Osteoblast (primary cell): Measurements from ENCODE around the gene FLACC1. TPM values are rescaled to one million over a fixed set of nuclear protein-coding genes. Genes with fewer than 3 reads are reported as not detected.

ENCODE experiments used
- DNase-seq: peaks from one replicate; pipeline ENCODE4 v3.0.0; 2011; ENCODE audit warnings: low spot score, mixed read lengths; ENCODE audit not compliant: insufficient read length; ENCODE audit errors: missing footprints
- H2AFZ ChIP-seq: 2 replicates; pipeline ENCODE4 v1.6.0; 2011; ENCODE audit warnings: mild to moderate bottlenecking, low read length
- H3K27ac ChIP-seq: 2 replicates; pipeline ENCODE4 v1.5.1; 2011; ENCODE audit warnings: mild to moderate bottlenecking, low read depth, low read length, moderate library complexity
- H3K27me3 ChIP-seq: 2 replicates; pipeline ENCODE4 v1.6.0; 2012; ENCODE audit warnings: mild to moderate bottlenecking, control low read depth, inconsistent platforms, low read length, moderate library complexity; ENCODE audit not compliant: insufficient read depth
- H3K36me3 ChIP-seq: 2 replicates; pipeline ENCODE4 v1.5.1; 2011; ENCODE audit warnings: mild to moderate bottlenecking, low read length, control low read depth, moderate library complexity; ENCODE audit not compliant: insufficient read depth
- H3K4me1 ChIP-seq: 2 replicates; pipeline ENCODE4 v1.5.1; 2011; ENCODE audit warnings: mild to moderate bottlenecking, low read length, control low read depth, moderate library complexity; ENCODE audit not compliant: insufficient read depth
- H3K4me2 ChIP-seq: 2 replicates; pipeline ENCODE4 v1.6.0; 2011; ENCODE audit warnings: mild to moderate bottlenecking, low read length; ENCODE audit not compliant: insufficient read depth
- H3K4me3 ChIP-seq: fragments of 200-600 bp; sonication (generic); 3 replicates; pipeline ENCODE4 v1.5.1; 2012; ENCODE audit warnings: mild to moderate bottlenecking, low read length, inconsistent platforms; ENCODE audit not compliant: insufficient read depth
- H3K79me2 ChIP-seq: 2 replicates; pipeline ENCODE4 v1.6.0; 2012; ENCODE audit warnings: mild to moderate bottlenecking, low read length, control low read depth, inconsistent platforms; ENCODE audit not compliant: insufficient read depth
- H3K9me3 ChIP-seq: 2 replicates; pipeline ENCODE4 v1.5.1; 2011; ENCODE audit warnings: low read depth, low read length, control low read depth
- H4K20me1 ChIP-seq: 2 replicates; pipeline ENCODE4 v1.6.0; 2012; ENCODE audit warnings: mild to moderate bottlenecking, low read length, control low read depth; ENCODE audit not compliant: insufficient read depth
- CTCF ChIP-seq: IDR thresholded peaks from 2 replicates; pipeline ENCODE4 v1.5.1; 2011; ENCODE audit warnings: mild to moderate bottlenecking, low read depth, low read length, moderate library complexity; ENCODE audit errors: extremely low read depth
- total RNA-seq: library from RNA; depleted of rRNA; stranded (reverse); fragments of >200 nt; gene quantifications from 2 replicates; pipeline ENCODE4 v1.2.3, GENCODE V29; 2012

FLACC1 gene
- total RNA-seq, 1 donor = 0.72 TPM

DNA sequence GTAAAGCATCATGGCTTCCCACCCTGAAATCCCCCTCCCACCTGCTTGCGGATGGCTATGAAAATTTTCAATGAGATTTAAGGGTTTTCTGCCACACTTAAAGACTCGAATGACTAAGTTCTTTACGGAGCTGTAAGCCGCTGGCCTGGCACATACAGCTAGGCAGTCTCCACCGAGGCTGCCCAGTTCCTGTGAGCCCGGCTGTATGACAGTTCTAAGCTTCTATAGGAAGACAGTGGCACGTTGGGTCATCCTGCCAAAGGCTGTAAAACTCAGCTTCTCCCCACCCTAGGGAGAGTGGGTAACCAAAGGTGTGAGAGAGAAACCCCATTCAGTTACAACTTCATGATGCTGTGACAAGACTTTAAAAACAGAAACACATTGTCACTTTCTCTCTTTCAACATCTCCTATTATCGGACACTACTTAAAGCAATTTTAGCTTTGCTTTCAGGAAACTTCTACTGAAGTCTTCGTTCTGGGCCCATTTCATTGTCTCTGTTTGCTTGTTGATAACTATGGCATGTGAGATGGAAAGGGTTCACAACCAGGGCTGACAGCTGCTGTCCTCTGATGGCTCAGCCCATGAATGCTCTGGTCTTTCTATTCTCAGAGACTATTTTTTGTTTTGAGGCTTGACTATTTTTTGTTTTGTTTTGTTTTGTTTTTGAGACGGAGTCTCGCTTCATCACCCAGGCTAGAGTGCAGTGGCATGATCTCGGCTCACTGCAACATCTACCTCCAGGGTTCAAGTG is 89.7 kb downstream of the FLACC1 start:
- Histone ChIP-seq H3K27me3 (no peaks in the 10 kb centered on the region), H2AFZ (no peak overlapping the region), H4K20me1 (no peaks in the 10 kb centered on the region), H3K9me3 (no peaks in the 10 kb centered on the region), H3K79me2 (peaks cover 33% of the 10 kb centered on the region), H3K4me1 (peaks cover 16% of the 10 kb centered on the region), H3K4me3 (no peak overlapping the region), H3K4me2 (no peak overlapping the region), H3K27ac (no peak overlapping the region), H3K36me3 (peaks cover 3% of the 10 kb centered on the region)
- DNase-seq = no peak
- TF ChIP-seq CTCF = no peak

DNA sequence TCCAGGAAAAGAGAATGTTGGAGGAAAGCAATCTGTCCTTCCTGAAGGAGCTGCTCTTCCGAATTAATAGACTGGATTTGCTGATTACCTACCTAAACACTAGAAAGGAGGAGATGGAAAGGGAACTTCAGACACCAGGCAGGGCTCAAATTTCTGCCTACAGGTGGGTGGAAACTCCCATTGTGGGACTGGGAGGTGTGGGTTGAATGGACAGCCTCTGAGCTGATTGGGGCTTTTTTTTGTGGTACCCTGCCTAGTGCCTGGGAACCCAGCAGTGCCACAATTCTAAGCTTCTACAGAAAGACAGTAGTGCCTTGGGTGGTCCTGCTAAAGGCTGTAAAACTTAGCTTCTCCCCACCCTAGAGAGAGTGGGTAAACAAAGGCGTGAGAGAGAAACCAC is 90.5 kb downstream of the FLACC1 start:
- DNase-seq = no peak
- no peaks in the 10 kb centered on the region for H4K20me1 ChIP-seq
- no peaks in the 10 kb centered on the region for H3K9me3 ChIP-seq

DNA sequence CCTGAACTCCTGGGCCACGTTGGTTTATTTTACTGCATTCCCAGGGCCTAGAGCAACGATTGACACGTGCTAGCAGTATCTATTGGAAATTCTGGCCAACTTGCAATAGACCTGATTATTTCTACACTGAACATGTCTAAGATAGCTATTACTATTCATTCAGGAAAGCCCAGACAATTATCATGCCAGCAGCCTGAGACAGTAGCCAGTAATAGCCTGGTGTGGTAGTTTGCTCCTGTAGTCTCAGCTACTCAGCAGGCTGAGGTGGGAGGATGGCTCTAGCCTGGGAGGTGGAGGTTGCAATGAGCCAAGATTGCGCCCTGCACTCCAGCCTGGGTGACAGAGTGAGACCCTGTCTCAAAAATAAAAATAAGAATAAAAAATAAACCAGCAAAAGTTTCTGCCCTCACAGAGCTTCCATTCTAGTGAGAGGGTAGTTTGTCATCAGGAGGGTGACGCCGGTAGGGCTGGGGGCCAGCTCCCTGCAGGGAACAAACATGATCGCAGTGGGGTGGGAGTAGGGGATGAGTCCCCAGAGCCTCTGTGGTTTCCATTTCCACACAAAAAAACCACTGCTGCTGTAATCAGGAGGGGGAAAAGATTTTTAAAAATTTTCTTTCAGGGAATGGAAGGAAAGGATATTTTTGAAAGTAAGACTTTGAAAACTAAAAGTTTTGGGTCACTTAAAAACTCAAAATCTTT is 92.5 kb downstream of the FLACC1 start:
- H3K27me3 ChIP-seq = no peaks in the 10 kb centered on the region

More for the DNA sequence above, 90.5 kb downstream of the FLACC1 start:
- TF ChIP-seq CTCF = no peak
- Histone ChIP-seq H3K4me1 (peaks cover 21% of the 10 kb centered on the region), H3K79me2 (peaks cover 35% of the 10 kb centered on the region), H2AFZ (no peak overlapping the region), H3K4me2 (no peak overlapping the region), H3K27me3 (no peaks in the 10 kb centered on the region), H3K27ac (no peak overlapping the region), H3K4me3 (no peak overlapping the region), H3K36me3 (no peaks in the 10 kb centered on the region)

More for the DNA sequence above, 92.5 kb downstream of the FLACC1 start:
- Histone ChIP-seq H4K20me1 (no peaks in the 10 kb centered on the region), H3K79me2 (peaks cover 49% of the 10 kb centered on the region), H3K4me3 (no peak overlapping the region), H3K9me3 (no peaks in the 10 kb centered on the region), H2AFZ (no peak overlapping the region), H3K4me1 (peaks cover 36% of the 10 kb centered on the region), H3K27ac (no peak overlapping the region), H3K4me2 (peak overlapping the region; percentile 23), H3K36me3 (no peaks in the 10 kb centered on the region)
- peak; percentile 43 for DNase-seq
- TF ChIP-seq CTCF = no peak
